Urinary bladder (tissue), 4 donors: ENCODE data around the gene STAC2. TPM values are rescaled to one million over a fixed set of nuclear protein-coding genes. Genes with fewer than 3 reads are reported as not detected.

ENCODE experiments used
- DNase-seq: peaks from one replicate; pipeline ENCODE4 v3.0.0-alpha.2; 2015; ENCODE audit errors: extremely low spot score
- H3K27ac ChIP-seq: one replicate; pipeline ENCODE4 v1.5.1; 2013; ENCODE audit warnings: low read depth, mild to moderate bottlenecking, moderate library complexity
- H3K36me3 ChIP-seq: one replicate; pipeline ENCODE4 v1.6.1; 2013; ENCODE audit warnings: mild to moderate bottlenecking, moderate library complexity; ENCODE audit not compliant: insufficient read depth
- H3K4me1 ChIP-seq: one replicate; pipeline ENCODE4 v1.6.1; 2013; ENCODE audit warnings: mild to moderate bottlenecking, moderate library complexity; ENCODE audit not compliant: insufficient read depth
- H3K4me3 ChIP-seq: one replicate; pipeline ENCODE4 v1.5.1; 2013; ENCODE audit warnings: low read depth, low read length
- WGBS: extraction: QIAGEN DNeasy Blood & Tissue Kit; methylation state at CpG from one replicate; pipeline ENCODE4 v1.1.7; 2013; 5-methylcytosine and 5-hydroxymethylcytosine counted together
- polyA plus RNA-seq: library from polyadenylated mRNA; stranded (reverse); fragments of 200-250 nt; gene quantifications from one replicate; pipeline ENCODE4 v1.2.3, GENCODE V29; 2013
- total RNA-seq: library from RNA; depleted of rRNA; stranded (reverse); fragments of >200 nt; gene quantifications from one replicate; pipeline ENCODE4 v1.2.3, GENCODE V29; 2014
- donor health status: healthy with polysubstance abuse.
- donor health status: healthy.

STAC2 gene
- total and polyA plus RNA-seq, 2 donors: 0.32 to 1.1 TPM

DNA sequence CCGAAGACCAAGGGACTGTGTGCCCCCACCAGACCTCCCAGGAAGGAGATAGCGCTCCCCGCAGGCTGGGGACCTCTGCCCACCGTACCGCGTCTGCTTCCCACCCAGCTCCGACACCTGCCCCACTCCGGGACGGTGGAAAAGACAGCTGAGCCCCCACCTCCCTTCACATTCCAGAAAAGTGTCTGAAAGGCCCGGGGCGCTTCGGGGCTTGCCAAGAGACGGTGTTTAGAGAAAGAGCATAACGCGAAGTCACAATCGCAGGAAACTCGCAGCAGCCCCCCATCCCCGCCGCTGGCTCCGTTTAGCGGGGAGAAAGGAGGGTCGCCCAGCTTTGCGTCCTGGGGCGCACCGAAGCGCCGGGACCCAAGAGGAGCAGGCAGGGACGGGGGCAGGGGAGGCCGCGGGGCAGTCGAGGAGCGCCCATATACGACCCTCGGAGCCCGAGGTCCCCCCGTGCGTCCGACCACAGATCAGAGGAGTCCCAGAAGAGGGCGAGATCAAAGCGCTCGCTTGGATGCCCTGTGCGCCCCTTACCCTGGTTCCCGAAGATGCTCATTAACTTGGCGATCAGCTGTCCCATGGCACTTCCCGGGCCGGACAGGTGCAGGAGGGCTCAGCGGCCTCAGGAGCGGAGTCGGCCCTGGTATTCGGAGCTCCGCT lies 60.4 kb downstream of the STAC2 start:
- WGBS: 10% methylated on average over 51 of the region's 51 CpGs
- no peaks in the 10 kb centered on the region for H3K4me1 ChIP-seq
- peak overlapping the region; percentile 43 for H3K4me3 ChIP-seq
- no peak overlapping the region for H3K27ac ChIP-seq
- no peaks in the 10 kb centered on the region for H3K36me3 ChIP-seq
- no peak for DNase-seq

DNA sequence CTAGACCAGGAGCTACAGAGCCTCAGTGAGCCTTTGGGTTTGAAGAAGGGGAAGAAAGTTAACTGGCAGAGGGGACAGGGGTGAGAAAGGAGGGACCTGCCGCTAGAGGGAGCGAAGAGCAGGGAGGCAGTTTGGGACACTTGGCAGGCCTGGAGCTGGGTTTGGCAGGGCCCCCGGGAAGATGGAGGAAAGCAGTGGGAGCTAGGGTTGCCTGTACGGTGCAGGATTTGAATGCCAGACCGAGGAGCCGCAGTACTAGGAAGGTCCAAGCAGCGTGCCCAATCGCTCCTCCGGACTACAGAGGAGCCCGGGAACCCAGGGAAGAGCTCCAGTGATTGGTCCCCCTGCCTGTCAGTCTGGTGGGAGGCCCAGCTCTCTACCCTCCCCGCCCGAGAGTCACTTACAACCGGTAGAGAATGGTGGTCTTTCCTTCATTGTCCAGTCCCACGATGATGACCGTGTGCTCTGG lies 61.0 kb downstream of the STAC2 start:
- Histone ChIP-seq H3K4me1 (no peaks in the 10 kb centered on the region), H3K4me3 (peak overlapping the region; percentile 43), H3K36me3 (no peaks in the 10 kb centered on the region), H3K27ac (no peak overlapping the region)
- under 1% methylated on average over 15 of the region's 15 CpGs for WGBS
- DNase-seq: peak; percentile 77

DNA sequence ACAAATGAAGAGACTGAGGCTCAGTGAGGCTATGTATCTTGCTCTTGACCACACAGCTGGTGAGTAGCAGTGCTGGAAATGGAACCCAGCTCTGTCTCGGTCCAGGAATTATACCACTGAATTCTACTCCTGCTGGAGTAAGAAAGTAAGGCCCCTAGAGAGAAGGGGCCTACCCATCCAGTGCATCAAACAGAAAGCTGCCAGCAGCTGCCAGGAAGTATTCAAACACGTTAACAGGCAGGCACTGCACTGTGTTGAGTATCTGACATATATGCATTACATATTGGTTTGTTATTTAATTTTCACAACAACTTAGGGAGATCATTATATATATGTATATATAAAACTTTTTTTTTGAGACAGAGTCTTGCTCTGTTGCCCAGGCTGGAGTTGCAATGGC lies 63.8 kb downstream of the STAC2 start:
- H3K36me3 ChIP-seq: no peaks in the 10 kb centered on the region

More for the DNA sequence above, 63.8 kb downstream of the STAC2 start:
- 66% methylated on average over 2 of the region's 2 CpGs for WGBS
- no peaks in the 10 kb centered on the region for H3K4me1 ChIP-seq
- H3K4me3 ChIP-seq: no peak overlapping the region
- DNase-seq: no peak
- H3K27ac ChIP-seq: no peak overlapping the region

Other genes with a start within 250 kb of the STAC2 start
- gene PLXDC1, start 74.3 kb downstream of the STAC2 start, total RNA-seq: 12.7 TPM
- 7.1 TPM for gene PLXDC1, start 74.3 kb downstream of the STAC2 start, polyA plus RNA-seq
- gene ARL5C, start 59.8 kb downstream of the STAC2 start, total RNA-seq: 0.37 TPM
- gene ARL5C, start 59.8 kb downstream of the STAC2 start, polyA plus RNA-seq: not detected
- gene CACNB1, start 28.3 kb downstream of the STAC2 start, total RNA-seq: 9.1 TPM
- gene CACNB1, start 28.3 kb downstream of the STAC2 start, polyA plus RNA-seq: 7.4 TPM
- 1,329 TPM for gene RPL19, start 25.7 kb downstream of the STAC2 start, total RNA-seq
- gene RPL19, start 25.7 kb downstream of the STAC2 start, polyA plus RNA-seq: 2,653 TPM
- 18.6 TPM for gene FBXL20, start 175.7 kb upstream of the STAC2 start, total RNA-seq
- 4.0 TPM for gene FBXL20, start 175.7 kb upstream of the STAC2 start, polyA plus RNA-seq
- gene MED1, start 225.3 kb upstream of the STAC2 start, total RNA-seq: 27.4 TPM
- 17.1 TPM for gene MED1, start 225.3 kb upstream of the STAC2 start, polyA plus RNA-seq
- 42.3 TPM for gene CDK12, start 235.5 kb upstream of the STAC2 start, total RNA-seq
- gene CDK12, start 235.5 kb upstream of the STAC2 start, polyA plus RNA-seq: 18.9 TPM